ENCODE results near the gene KLHL29. TPM values are rescaled to one million over a fixed set of nuclear protein-coding genes. Genes with fewer than 3 reads are reported as not detected.

KLHL29 gene
- total and polyA plus RNA-seq, 2 of the 13 experiments (the other 11 are each of a cell fraction or from before 2014, with no cell fraction given): 0.01 TPM; not detected in 1

- TF ChIP-seq, protein P1, sequence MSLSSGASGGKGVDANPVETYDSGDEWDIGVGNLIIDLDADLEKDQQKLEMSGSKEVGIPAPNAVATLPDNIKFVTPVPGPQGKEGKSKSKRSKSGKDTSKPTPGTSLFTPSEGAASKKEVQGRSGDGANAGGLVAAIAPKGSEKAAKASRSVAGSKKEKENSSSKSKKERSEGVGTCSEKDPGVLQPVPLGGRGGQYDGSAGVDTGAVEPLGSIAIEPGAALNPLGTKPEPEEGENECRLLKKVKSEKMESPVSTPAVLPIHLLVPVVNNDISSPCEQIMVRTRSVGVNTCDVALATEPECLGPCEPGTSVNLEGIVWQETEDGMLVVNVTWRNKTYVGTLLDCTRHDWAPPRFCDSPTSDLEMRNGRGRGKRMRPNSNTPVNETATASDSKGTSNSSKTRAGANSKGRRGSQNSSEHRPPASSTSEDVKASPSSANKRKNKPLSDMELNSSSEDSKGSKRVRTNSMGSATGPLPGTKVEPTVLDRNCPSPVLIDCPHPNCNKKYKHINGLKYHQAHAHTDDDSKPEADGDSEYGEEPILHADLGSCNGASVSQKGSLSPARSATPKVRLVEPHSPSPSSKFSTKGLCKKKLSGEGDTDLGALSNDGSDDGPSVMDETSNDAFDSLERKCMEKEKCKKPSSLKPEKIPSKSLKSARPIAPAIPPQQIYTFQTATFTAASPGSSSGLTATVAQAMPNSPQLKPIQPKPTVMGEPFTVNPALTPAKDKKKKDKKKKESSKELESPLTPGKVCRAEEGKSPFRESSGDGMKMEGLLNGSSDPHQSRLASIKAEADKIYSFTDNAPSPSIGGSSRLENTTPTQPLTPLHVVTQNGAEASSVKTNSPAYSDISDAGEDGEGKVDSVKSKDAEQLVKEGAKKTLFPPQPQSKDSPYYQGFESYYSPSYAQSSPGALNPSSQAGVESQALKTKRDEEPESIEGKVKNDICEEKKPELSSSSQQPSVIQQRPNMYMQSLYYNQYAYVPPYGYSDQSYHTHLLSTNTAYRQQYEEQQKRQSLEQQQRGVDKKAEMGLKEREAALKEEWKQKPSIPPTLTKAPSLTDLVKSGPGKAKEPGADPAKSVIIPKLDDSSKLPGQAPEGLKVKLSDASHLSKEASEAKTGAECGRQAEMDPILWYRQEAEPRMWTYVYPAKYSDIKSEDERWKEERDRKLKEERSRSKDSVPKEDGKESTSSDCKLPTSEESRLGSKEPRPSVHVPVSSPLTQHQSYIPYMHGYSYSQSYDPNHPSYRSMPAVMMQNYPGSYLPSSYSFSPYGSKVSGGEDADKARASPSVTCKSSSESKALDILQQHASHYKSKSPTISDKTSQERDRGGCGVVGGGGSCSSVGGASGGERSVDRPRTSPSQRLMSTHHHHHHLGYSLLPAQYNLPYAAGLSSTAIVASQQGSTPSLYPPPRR (CRISPR knock-in tag; IDR thresholded peaks at IDR 0.05; ENCODE audit: borderline replicate concordance): peak; percentile 49; the same call in 1 of the 2 replicates
- TF ChIP-seq CREB1 (IDR thresholded peaks at IDR 0.05) (no peak), CREB1 (CRISPR knock-in tag; IDR thresholded peaks at IDR 0.05) (0 out of 2 replicates have a peak, but pooled peaks have one; percentile 19), NR2F2 (IDR thresholded peaks at IDR 0.05; ENCODE audit: borderline replicate concordance, low read depth) (peak; percentile 97), NRL (CRISPR knock-in tag; IDR thresholded peaks at IDR 0.05; ENCODE audit: borderline replicate concordance) (no peak), ZNF432 (CRISPR knock-in tag; IDR thresholded peaks at IDR 0.05; ENCODE audit: borderline replicate concordance) (no peak), GFI1 (CRISPR knock-in tag; IDR thresholded peaks at IDR 0.05; ENCODE audit: borderline replicate concordance) (peak; percentile 52; the same call in 1 of the 2 replicates), ZNF468 (CRISPR knock-in tag; IDR thresholded peaks at IDR 0.05) (no peak), ZNF788 (CRISPR knock-in tag; IDR thresholded peaks at IDR 0.05; ENCODE audit: borderline replicate concordance) (peak; percentile 59; the same call in 1 of the 2 replicates), RELA (CRISPR knock-in tag; IDR thresholded peaks at IDR 0.05) (peak; percentile 98), FOXO1 (CRISPR knock-in tag; IDR thresholded peaks at IDR 0.05) (peak; percentile 51; the same call in 1 of the 2 replicates), ZBTB10 (CRISPR knock-in tag; IDR thresholded peaks at IDR 0.05; ENCODE audit: borderline replicate concordance) (0 out of 2 replicates have a peak, but pooled peaks have one; percentile 43), ZNF761 (CRISPR knock-in tag; conservative IDR thresholded peaks at IDR 0.05) (no peak), CCDC6 (CRISPR knock-in tag; IDR thresholded peaks at IDR 0.05) (0 out of 2 replicates have a peak, but pooled peaks have one; percentile 41), ZSCAN31 (CRISPR knock-in tag; IDR thresholded peaks at IDR 0.05; ENCODE audit: low read depth) (no peak), SRSF1 (optimal IDR thresholded peaks at IDR 0.05; ENCODE audit: low read depth, low read length) (no peak), MIER2 (CRISPR knock-in tag; IDR thresholded peaks at IDR 0.05) (0 out of 2 replicates have a peak, but pooled peaks have one; percentile 61), ZNF839 (CRISPR knock-in tag; IDR thresholded peaks at IDR 0.05; ENCODE audit: borderline replicate concordance) (no peak), ASH2L (IDR thresholded peaks at IDR 0.05; ENCODE audit: insufficient read length, low read depth, low read length) (peak; percentile 31), ZNF784 (CRISPR knock-in tag; IDR thresholded peaks at IDR 0.05; ENCODE audit: borderline replicate concordance) (no peak)
- TF ChIP-seq, protein P2, sequence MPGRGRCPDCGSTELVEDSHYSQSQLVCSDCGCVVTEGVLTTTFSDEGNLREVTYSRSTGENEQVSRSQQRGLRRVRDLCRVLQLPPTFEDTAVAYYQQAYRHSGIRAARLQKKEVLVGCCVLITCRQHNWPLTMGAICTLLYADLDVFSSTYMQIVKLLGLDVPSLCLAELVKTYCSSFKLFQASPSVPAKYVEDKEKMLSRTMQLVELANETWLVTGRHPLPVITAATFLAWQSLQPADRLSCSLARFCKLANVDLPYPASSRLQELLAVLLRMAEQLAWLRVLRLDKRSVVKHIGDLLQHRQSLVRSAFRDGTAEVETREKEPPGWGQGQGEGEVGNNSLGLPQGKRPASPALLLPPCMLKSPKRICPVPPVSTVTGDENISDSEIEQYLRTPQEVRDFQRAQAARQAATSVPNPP (CRISPR knock-in tag; IDR thresholded peaks at IDR 0.05): no peak
These were observed 135.3 kb downstream of the KLHL29 start (continued) for GRCh38 chr2:23520256-23520655.

Measured in HepG2 (cell line).